Brain microvascular endothelial cell (primary cell): ENCODE results near the gene SCLT1.

Experiments used
- DNase-seq: peaks from one replicate; pipeline ENCODE4 v3.0.0-alpha.2; 2020
- H3K27ac ChIP-seq: fragments of 250-450 bp; sonication (Bioruptor Pico); 2 replicates; pipeline ENCODE4 v1.5.1; 2020; ENCODE audit warnings: mild to moderate bottlenecking, moderate library complexity
- H3K27me3 ChIP-seq: fragments of 250-450 bp; sonication (Bioruptor Pico); replicated peaks from 2 replicates; pipeline ENCODE4 v1.5.1; 2020; ENCODE audit warnings: mild to moderate bottlenecking
- H3K36me3 ChIP-seq: fragments of 250-450 bp; sonication (Bioruptor Pico); replicated peaks from 2 replicates; pipeline ENCODE4 v1.5.1; 2020; ENCODE audit warnings: mild to moderate bottlenecking
- H3K4me3 ChIP-seq: 2 replicates; pipeline ENCODE4 v1.5.1; 2011; ENCODE audit warnings: low read depth, mild to moderate bottlenecking, control low read depth, low read length, moderate library complexity
- in situ Hi-C: cut with HindIII; loops from 2 replicates; pipeline ENCODE4 v1.10.0; 2017; ENCODE audit warnings: low sequenced_read_pairs, low pct_ligation_motif_present
- TF ChIP-seq, protein P1 (sequence below): IDR thresholded peaks from 2 replicates; pipeline ENCODE4 v1.5.1; 2011; ENCODE audit warnings: low read depth, mild to moderate bottlenecking, moderate library complexity, low read length, control low read depth, inconsistent platforms; ENCODE audit errors: missing control alignments

Gene SCLT1

GRCh38 chr4:128940971-128941370 is 152.4 kb downstream of the SCLT1 start:
- Histone ChIP-seq H3K27me3 (no peaks in the 10 kb centered on the region), H3K27ac (no peak overlapping the region), H3K4me3 (no peak overlapping the region), H3K36me3 (peaks cover 4% of the 10 kb centered on the region)
- in situ Hi-C loops: no loop called here
- TF ChIP-seq, protein P1, sequence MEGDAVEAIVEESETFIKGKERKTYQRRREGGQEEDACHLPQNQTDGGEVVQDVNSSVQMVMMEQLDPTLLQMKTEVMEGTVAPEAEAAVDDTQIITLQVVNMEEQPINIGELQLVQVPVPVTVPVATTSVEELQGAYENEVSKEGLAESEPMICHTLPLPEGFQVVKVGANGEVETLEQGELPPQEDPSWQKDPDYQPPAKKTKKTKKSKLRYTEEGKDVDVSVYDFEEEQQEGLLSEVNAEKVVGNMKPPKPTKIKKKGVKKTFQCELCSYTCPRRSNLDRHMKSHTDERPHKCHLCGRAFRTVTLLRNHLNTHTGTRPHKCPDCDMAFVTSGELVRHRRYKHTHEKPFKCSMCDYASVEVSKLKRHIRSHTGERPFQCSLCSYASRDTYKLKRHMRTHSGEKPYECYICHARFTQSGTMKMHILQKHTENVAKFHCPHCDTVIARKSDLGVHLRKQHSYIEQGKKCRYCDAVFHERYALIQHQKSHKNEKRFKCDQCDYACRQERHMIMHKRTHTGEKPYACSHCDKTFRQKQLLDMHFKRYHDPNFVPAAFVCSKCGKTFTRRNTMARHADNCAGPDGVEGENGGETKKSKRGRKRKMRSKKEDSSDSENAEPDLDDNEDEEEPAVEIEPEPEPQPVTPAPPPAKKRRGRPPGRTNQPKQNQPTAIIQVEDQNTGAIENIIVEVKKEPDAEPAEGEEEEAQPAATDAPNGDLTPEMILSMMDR: no peak
- DNase-seq: peak; percentile 2

GRCh38 chr4:128930051-128930450 is 163.3 kb downstream of the SCLT1 start:
- DNase-seq: no peak
- no peak overlapping the region for H3K27ac ChIP-seq
- no peak overlapping the region for H3K4me3 ChIP-seq
- in situ Hi-C loops: no loop called here
- no peaks in the 10 kb centered on the region for H3K36me3 ChIP-seq
- TF ChIP-seq, protein P1: no peak
- no peaks in the 10 kb centered on the region for H3K27me3 ChIP-seq

DNA sequence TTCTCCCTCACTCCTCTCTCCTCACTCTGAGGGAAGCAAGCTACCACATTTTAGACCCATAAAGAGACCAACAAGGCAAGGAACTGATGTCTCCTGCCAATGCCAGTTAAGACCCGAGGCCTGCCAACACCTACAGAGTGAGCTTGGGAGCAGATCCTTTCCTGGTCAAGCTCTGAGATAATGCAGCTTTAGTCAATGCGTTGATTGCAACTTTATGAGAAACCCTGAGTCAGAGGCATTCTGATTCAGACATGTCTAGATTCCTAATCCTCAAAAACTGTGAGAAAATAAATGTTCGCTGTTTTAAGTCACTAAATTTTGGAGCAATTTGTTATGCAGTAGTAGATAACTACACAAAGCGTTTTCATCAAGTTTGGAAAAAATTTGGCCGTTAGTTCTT is 168.4 kb downstream of the SCLT1 start:
- peak; percentile 4 for DNase-seq
- TF ChIP-seq, protein P1: no peak
- no peak overlapping the region for H3K4me3 ChIP-seq
- in situ Hi-C loops: no loop called here
- no peaks in the 10 kb centered on the region for H3K27me3 ChIP-seq
- no peaks in the 10 kb centered on the region for H3K36me3 ChIP-seq
- H3K27ac ChIP-seq: no peak overlapping the region

- in situ Hi-C loops: no loop called here
- no peak for DNase-seq
- H3K27me3 ChIP-seq: no peaks in the 10 kb centered on the region
- TF ChIP-seq, protein P1: no peak
- H3K36me3 ChIP-seq: no peaks in the 10 kb centered on the region
- no peak overlapping the region for H3K27ac ChIP-seq
- no peak overlapping the region for H3K4me3 ChIP-seq
These were observed 171.4 kb downstream of the SCLT1 start for GRCh38 chr4:128921954-128922353.

DNA sequence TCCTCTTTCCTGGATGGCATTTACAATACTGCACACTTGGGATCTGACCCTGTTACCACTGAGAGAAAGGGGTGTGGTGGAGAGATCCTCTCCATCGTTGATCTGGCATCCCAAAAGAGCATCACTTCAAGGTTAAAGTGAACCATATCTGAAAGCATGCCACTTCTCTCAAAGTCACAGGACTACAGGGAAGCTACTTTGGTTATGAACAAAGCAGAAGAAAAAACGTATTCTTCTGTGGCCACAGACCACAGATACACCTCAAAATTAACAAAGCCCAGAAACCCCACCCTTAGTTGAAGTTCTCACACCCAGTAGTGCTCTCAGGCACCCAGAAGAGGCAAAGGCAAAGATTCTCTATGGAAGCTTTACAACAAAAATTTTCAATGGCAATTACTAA is 175.6 kb downstream of the SCLT1 start:
- in situ Hi-C loops: no loop called here
- Histone ChIP-seq H3K27ac (no peak overlapping the region), H3K27me3 (no peaks in the 10 kb centered on the region), H3K4me3 (no peak overlapping the region), H3K36me3 (no peaks in the 10 kb centered on the region)
- DNase-seq: no peak
- TF ChIP-seq, protein P1: no peak

- H3K27me3 ChIP-seq: no peaks in the 10 kb centered on the region
- no peak overlapping the region for H3K27ac ChIP-seq
- in situ Hi-C loops: no loop called here
- no peaks in the 10 kb centered on the region for H3K36me3 ChIP-seq
- DNase-seq: no peak
- TF ChIP-seq, protein P1: no peak
- no peak overlapping the region for H3K4me3 ChIP-seq
These were observed 176.5 kb downstream of the SCLT1 start for GRCh38 chr4:128916832-128917231.
